ENCODE data around the gene RRP12.

DNA sequence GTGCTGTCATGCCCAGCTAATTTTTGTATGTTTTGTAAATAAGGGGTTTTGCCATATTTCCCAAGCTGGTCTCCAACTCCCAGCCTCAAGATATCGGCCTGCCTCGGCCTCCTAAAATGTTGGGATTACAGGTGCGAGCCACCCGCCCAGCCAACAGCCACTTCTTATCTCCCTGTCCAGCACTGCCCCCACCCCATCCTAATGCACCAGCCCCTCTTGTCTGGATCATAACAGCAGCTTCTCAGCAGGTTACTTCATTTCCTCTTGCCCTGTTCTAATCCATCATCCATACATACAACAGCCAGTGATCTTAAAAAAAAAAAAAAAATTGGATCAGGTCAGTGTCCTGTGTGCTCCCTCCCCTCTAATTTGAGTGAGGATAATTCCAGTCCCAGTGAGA is 53.8 kb downstream of the RRP12 start:
- TF ChIP-seq ZNF274 (IDR thresholded peaks at IDR 0.05; ENCODE audit: low read depth, low read length): no peak
- TF ChIP-seq YY1 (IDR thresholded peaks at IDR 0.05; ENCODE audit: insufficient read depth, insufficient read length): no peak

Data from NT2/D1 (cell line).